ENCODE measurements around the gene VOPP1. TPM values are rescaled to one million over a fixed set of nuclear protein-coding genes. Genes with fewer than 3 reads are reported as not detected.

VOPP1 gene
- total and polyA plus RNA-seq, 5 experiments from 2014 or later = 19.5 to 48.9 (median 31.5) TPM

GRCh38 chr7:55499591-55499990 lies 72.7 kb downstream of the VOPP1 start:
- ATAC-seq (no peak), DNase-seq (no peak)
- POLR2A ChIA-PET = no interaction called here
- H3K4me1 Mint-ChIP-seq = peaks cover 25 to 68% (median 57%) of the 10 kb centered on the region in 4 donors
- H3K27me3 Mint-ChIP-seq = no peaks in the 10 kb centered on the region
- peaks cover 0 to 31% (median 3%) of the 10 kb centered on the region in 3 donors for H3K36me3 Mint-ChIP-seq
- peak overlapping the region in 6 of 10 donors; percentile 5 to 79 (median 50) for H3K27ac Mint-ChIP-seq
- H3K4me3 Mint-ChIP-seq = no peak overlapping the region
- H3K9me3 Mint-ChIP-seq = no peaks in the 10 kb centered on the region

GRCh38 chr7:55498770-55499169 lies 73.5 kb downstream of the VOPP1 start:
- peaks cover 0 to 36% (median 3%) of the 10 kb centered on the region in 3 donors for H3K36me3 Mint-ChIP-seq
- POLR2A ChIA-PET = no interaction called here
- H3K27ac Mint-ChIP-seq = peak overlapping the region in 9 of 10 donors; percentile 23 to 83 (median 71)
- no peak for ATAC-seq
- H3K9me3 Mint-ChIP-seq = no peaks in the 10 kb centered on the region
- no peak for DNase-seq
- no peaks in the 10 kb centered on the region for H3K27me3 Mint-ChIP-seq
- H3K4me3 Mint-ChIP-seq = peak overlapping the region in 2 of 10 donors; percentile 48 to 76
- H3K4me1 Mint-ChIP-seq = peaks cover 24 to 60% (median 50%) of the 10 kb centered on the region in 4 donors

GRCh38 chr7:55498142-55498541 lies 74.2 kb downstream of the VOPP1 start:
- POLR2A ChIA-PET = no interaction called here
- Mint-ChIP-seq H3K27ac (peak overlapping the region; percentile 50 to 84 (median 80)), H3K9me3 (no peaks in the 10 kb centered on the region), H3K27me3 (no peaks in the 10 kb centered on the region), H3K4me1 (peaks cover 24 to 53% (median 45%) of the 10 kb centered on the region in 4 donors), H3K36me3 (peaks cover 0 to 41% (median 3%) of the 10 kb centered on the region in 3 donors), H3K4me3 (peak overlapping the region in 9 of 10 donors; percentile 3 to 76 (median 45))
- DNase-seq = peak in 4 of 10 donors; percentile 10 to 23 (median 16)
- peak; percentile 86 to 87 for ATAC-seq

- H3K9me3 Mint-ChIP-seq = no peaks in the 10 kb centered on the region
- H3K4me1 Mint-ChIP-seq = peaks cover 21 to 48% (median 41%) of the 10 kb centered on the region in 4 donors
- no peak overlapping the region for H3K4me3 Mint-ChIP-seq
- H3K27ac Mint-ChIP-seq = peak overlapping the region in 2 of 10 donors; percentile 19 to 43
- DNase-seq (no peak), ATAC-seq (no peak)
- peaks cover 0 to 45% (median 3%) of the 10 kb centered on the region in 3 donors for H3K36me3 Mint-ChIP-seq
- POLR2A ChIA-PET = interaction anchor here (1.9 kb wide), 1 partner anchor 28 kb away, joined by 3 read pairs; no protein-coding TSS in a partner anchor
- no peaks in the 10 kb centered on the region for H3K27me3 Mint-ChIP-seq
These were observed 74.8 kb downstream of the VOPP1 start for GRCh38 chr7:55497521-55497920.

- no peak overlapping the region for H3K4me3 Mint-ChIP-seq
- H3K4me1 Mint-ChIP-seq = peaks cover 21 to 42% (median 36%) of the 10 kb centered on the region in 4 donors
- no peaks in the 10 kb centered on the region for H3K9me3 Mint-ChIP-seq
- peaks cover 0 to 51% (median 7%) of the 10 kb centered on the region in 3 donors for H3K36me3 Mint-ChIP-seq
- peak overlapping the region in 1 of 10 donors; percentile 51 for H3K27ac Mint-ChIP-seq
- ATAC-seq (no peak), DNase-seq (no peak)
- POLR2A ChIA-PET = interaction anchor here (1.9 kb wide), 1 partner anchor 27 kb away, joined by 3 read pairs; no protein-coding TSS in a partner anchor
- no peaks in the 10 kb centered on the region for H3K27me3 Mint-ChIP-seq
These were observed 75.4 kb downstream of the VOPP1 start for GRCh38 chr7:55496906-55497305.

- Mint-ChIP-seq H3K9me3 (no peaks in the 10 kb centered on the region), H3K4me3 (no peak overlapping the region), H3K27ac (peak overlapping the region in 3 of 10 donors; percentile 16 to 42 (median 32)), H3K36me3 (peaks cover 0 to 69% (median 17%) of the 10 kb centered on the region in 3 donors), H3K4me1 (peaks cover 18 to 31% (median 27%) of the 10 kb centered on the region in 4 donors), H3K27me3 (no peaks in the 10 kb centered on the region)
- POLR2A ChIA-PET = no interaction called here
- ATAC-seq = no peak
- no peak for DNase-seq
These were observed 77.4 kb downstream of the VOPP1 start for GRCh38 chr7:55494951-55495350.

- no peaks in the 10 kb centered on the region for H3K9me3 Mint-ChIP-seq
- H3K27ac Mint-ChIP-seq = peak overlapping the region in 2 of 10 donors; percentile 19 to 35
- DNase-seq = no peak
- ATAC-seq = no peak
- H3K27me3 Mint-ChIP-seq = no peaks in the 10 kb centered on the region
- H3K4me1 Mint-ChIP-seq = peaks cover 22 to 29% (median 28%) of the 10 kb centered on the region in 4 donors
- peaks cover 0 to 81% (median 29%) of the 10 kb centered on the region in 3 donors for H3K36me3 Mint-ChIP-seq
- no peak overlapping the region for H3K4me3 Mint-ChIP-seq
- POLR2A ChIA-PET = no interaction called here
These were observed 78.9 kb downstream of the VOPP1 start for GRCh38 chr7:55493408-55493807.

- no peaks in the 10 kb centered on the region for H3K9me3 Mint-ChIP-seq
- ATAC-seq (no peak), DNase-seq (no peak)
- no peak overlapping the region for H3K4me3 Mint-ChIP-seq
- H3K27ac Mint-ChIP-seq = no peak overlapping the region
- peaks cover 23 to 35% (median 27%) of the 10 kb centered on the region in 4 donors for H3K4me1 Mint-ChIP-seq
- H3K27me3 Mint-ChIP-seq = no peaks in the 10 kb centered on the region
- H3K36me3 Mint-ChIP-seq = peaks cover 0 to 89% (median 26%) of the 10 kb centered on the region in 3 donors
- POLR2A ChIA-PET = no interaction called here
These were observed 81.0 kb downstream of the VOPP1 start for GRCh38 chr7:55491346-55491745.

GRCh38 chr7:55490099-55490498 lies 82.2 kb downstream of the VOPP1 start:
- peaks cover 22 to 42% (median 24%) of the 10 kb centered on the region in 4 donors for H3K4me1 Mint-ChIP-seq

GRCh38 chr7:55489552-55489951 lies 82.8 kb downstream of the VOPP1 start:
- Mint-ChIP-seq H3K4me1 (peaks cover 25 to 46% (median 27%) of the 10 kb centered on the region in 4 donors), H3K4me3 (no peak overlapping the region), H3K27ac (peak overlapping the region in 5 of 10 donors; percentile 53 to 85 (median 75)), H3K36me3 (peaks cover 0 to 87% (median 29%) of the 10 kb centered on the region in 3 donors), H3K9me3 (no peaks in the 10 kb centered on the region), H3K27me3 (no peaks in the 10 kb centered on the region)
- POLR2A ChIA-PET = interaction anchor here (1.5 kb wide), 1 partner anchor 104 kb away, joined by 3 read pairs; no protein-coding TSS in a partner anchor
- DNase-seq = no peak
- ATAC-seq = no peak

More at GRCh38 chr7:55490099-55490498, 82.2 kb downstream of the VOPP1 start:
- POLR2A ChIA-PET = interaction anchor here (1.5 kb wide), 1 partner anchor 104 kb away, joined by 3 read pairs; no protein-coding TSS in a partner anchor
- no peak for ATAC-seq
- Mint-ChIP-seq H3K36me3 (peaks cover 0 to 82% (median 29%) of the 10 kb centered on the region in 3 donors), H3K27ac (no peak overlapping the region), H3K27me3 (no peaks in the 10 kb centered on the region), H3K4me3 (no peak overlapping the region), H3K9me3 (no peaks in the 10 kb centered on the region)
- no peak for DNase-seq

GRCh38 chr7:55488804-55489340 lies 83.4 kb downstream of the VOPP1 start:
- H3K9me3 Mint-ChIP-seq = no peaks in the 10 kb centered on the region
- peaks cover 31 to 53% (median 33%) of the 10 kb centered on the region in 4 donors for H3K4me1 Mint-ChIP-seq
- no peaks in the 10 kb centered on the region for H3K27me3 Mint-ChIP-seq
- ATAC-seq (no peak), DNase-seq (no peak)
- peak overlapping the region in 2 of 10 donors; percentile 20 to 48 for H3K4me3 Mint-ChIP-seq
- POLR2A ChIA-PET = interaction anchor here (1.5 kb wide), 1 partner anchor 105 kb away, joined by 3 read pairs; no protein-coding TSS in a partner anchor
- peaks cover 0 to 89% (median 29%) of the 10 kb centered on the region in 3 donors for H3K36me3 Mint-ChIP-seq
- H3K27ac Mint-ChIP-seq = peak overlapping the region in 8 of 10 donors; percentile 31 to 85 (median 60)

- H3K4me1 Mint-ChIP-seq = peaks cover 32 to 60% (median 37%) of the 10 kb centered on the region in 4 donors
- DNase-seq (no peak), ATAC-seq (no peak)
- no peaks in the 10 kb centered on the region for H3K27me3 Mint-ChIP-seq
- peaks cover 0 to 88% (median 29%) of the 10 kb centered on the region in 3 donors for H3K36me3 Mint-ChIP-seq
- peak overlapping the region in 1 of 10 donors; percentile 48 for H3K4me3 Mint-ChIP-seq
- H3K9me3 Mint-ChIP-seq = no peaks in the 10 kb centered on the region
- POLR2A ChIA-PET = no interaction called here
- H3K27ac Mint-ChIP-seq = peak overlapping the region in 7 of 10 donors; percentile 25 to 85 (median 48)
These were observed 84.1 kb downstream of the VOPP1 start for GRCh38 chr7:55488216-55488615.

GRCh38 chr7:55486991-55487390 lies 85.3 kb downstream of the VOPP1 start:
- DNase-seq (no peak), ATAC-seq (no peak)
- H3K27me3 Mint-ChIP-seq = no peaks in the 10 kb centered on the region
- POLR2A ChIA-PET = no interaction called here
- no peak overlapping the region for H3K4me3 Mint-ChIP-seq
- no peak overlapping the region for H3K27ac Mint-ChIP-seq
- peaks cover 0 to 78% (median 28%) of the 10 kb centered on the region in 3 donors for H3K36me3 Mint-ChIP-seq
- no peaks in the 10 kb centered on the region for H3K9me3 Mint-ChIP-seq
- H3K4me1 Mint-ChIP-seq = peaks cover 32 to 61% (median 43%) of the 10 kb centered on the region in 4 donors
